COLO829 (cell line): ENCODE measurements around the gene SMIM32.

Source experiments
- DNase-seq: peaks from one replicate; pipeline ENCODE4 v3.0.0; 2012; ENCODE audit warnings: low spot score

The SMIM32 gene

DNA sequence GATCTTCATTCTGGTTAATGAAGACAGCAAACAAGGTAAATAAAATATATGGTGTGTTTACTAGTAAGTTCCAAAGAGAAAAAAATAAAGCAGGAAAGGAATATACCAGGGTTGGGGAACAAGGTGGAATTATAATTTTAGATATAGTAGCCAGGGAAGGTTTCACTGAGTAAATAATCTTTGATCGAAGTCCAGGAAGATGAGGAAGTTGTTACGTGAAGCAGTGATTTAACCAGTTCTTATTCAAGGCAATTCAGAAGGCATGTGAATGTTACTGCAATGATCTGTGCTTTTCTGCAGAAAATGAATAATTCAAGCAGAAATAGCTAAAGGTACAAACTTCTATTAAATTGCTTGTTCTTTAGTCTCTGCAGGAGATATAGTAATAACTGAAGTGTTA lies 6.2 kb downstream of the SMIM32 start:
- no peak for DNase-seq

DNA sequence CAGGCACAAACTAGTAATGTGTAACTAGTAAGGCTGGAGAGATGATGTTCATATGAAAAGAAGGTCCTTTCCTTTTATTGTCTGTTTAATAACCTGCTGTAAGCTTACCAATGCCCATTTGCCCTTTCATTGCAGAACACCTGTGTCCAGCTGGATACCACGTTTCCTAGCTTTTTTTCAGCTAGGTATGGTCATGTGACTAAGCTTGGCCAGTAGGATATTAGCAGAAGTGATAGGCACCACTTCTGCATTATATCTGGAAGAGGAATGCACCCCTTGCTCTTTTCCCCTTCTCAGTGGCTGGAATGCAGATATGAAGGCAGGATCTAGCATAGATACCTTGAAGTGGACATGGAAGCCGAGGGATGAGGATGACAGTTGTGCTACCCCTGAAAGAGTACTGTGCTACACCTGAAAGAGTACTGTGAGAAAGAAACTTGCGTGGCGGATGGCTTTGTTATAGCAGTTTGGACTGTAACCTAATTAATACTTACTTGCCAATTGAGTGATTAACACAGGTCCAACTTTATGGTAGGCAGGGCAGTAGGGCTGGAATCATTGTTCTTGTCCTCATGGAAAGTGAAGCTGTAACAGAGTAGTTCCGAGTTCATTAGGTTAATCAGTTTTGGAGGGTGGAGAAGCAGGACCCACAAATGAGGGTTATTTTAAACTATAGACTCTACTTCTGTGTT lies 6.8 kb downstream of the SMIM32 start:
- DNase-seq, result no peak

DNA sequence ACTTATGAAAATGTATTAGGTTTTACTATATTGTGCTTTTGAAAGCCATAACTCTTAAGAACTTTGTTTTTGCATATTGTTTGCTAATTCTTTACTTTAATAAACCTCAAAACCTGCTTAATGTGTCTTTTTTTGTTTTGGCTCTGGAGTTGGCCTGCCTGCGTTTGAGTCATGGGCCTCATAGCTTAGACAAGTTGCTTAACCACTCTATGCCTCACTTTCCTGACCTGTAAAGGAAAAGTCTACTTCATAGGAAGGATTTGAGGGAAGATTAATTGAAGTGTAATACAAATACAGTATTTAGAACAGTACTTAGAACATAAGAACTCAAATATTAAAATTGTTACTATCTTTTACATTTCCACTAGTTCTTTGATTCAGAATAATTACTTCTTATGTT lies 10.3 kb downstream of the SMIM32 start:
- no peak for DNase-seq

DNA sequence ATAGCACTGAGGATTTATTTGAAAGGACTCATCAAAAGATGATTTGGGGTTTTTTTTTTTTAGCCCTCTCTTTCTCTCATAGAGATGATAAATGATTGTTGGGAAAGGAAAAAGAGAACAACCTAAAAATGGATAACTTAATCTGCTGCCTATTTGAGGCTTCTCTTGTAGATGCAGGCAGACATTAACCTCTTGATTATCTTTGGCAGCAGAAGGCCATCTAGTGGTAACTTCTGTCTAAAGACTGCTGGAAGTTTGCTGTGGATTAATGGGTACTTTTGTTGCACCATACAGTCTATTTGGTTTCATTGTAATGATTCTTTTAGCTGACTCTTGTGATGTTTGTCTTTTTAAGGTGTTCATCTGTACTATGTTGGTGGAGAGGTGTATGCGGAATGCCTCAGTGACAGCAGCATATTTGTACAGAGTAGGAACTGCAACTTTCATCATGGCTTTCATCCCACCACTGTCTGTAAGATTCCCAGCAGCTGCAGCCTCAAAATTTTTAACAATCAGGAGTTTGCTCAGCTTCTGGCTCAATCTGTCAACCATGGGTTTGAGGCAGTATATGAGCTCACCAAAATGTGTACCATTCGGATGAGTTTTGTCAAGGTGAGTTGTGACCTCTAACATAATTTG lies 18.8 kb downstream of the SMIM32 start:
- peak; percentile 34 for DNase-seq

DNA sequence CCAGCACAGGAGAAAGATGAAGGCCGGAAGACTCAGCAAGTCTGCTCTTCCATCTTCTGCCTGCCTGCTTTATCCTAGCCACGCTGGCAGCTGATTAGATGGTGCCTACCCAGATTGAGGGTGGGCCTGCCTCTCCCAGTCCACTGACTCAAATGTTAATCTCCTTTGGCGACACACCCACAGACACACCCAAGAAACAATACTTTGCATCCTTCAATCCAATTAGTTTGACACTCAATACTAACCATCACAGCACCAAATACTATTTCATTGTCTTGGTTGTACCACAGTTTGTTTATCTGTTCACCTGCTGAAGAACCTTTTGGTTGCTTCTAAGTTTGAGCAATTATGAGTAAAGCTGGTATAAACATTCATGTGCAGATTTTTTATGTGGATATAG lies 23.7 kb downstream of the SMIM32 start:
- DNase-seq, result no peak

DNA sequence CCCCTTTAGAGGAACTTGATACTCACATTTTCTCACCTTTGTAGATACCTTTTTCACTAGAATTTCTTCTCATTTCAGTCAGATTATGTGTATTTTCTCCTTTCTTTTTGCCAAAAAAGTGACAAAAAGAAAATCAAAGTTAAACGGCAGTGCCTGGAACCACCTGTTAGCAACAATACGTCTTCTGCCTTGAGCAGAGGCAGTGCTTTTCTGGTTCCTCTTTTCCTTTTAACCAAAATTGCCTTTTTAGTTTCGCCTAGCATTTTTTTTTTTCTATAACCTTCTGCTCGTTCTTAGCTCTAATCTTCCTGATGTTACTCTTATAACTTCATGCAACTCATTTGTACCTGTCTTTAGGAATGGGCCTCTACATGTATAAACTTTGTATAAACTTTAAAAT lies 26.1 kb downstream of the SMIM32 start:
- no peak for DNase-seq

DNA sequence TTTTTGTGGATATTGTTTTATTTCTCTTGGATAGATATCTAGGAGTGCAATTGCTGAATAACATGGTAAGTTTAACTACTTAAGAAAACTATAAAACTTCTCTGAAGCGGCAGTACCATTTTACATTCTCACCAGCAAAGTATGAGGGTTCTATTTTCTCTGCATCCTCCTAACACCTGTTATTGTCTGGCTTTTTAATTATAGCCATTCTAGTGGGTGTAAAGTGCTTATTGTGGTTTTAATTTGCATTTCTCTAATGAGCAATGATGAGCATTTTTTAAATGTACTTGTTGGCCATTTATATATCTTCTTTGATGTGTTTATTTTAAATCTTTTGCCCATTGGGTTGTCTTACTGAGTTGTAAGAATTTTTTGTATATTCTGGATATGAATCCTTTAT lies 28.7 kb downstream of the SMIM32 start:
- DNase-seq, result no peak

DNA sequence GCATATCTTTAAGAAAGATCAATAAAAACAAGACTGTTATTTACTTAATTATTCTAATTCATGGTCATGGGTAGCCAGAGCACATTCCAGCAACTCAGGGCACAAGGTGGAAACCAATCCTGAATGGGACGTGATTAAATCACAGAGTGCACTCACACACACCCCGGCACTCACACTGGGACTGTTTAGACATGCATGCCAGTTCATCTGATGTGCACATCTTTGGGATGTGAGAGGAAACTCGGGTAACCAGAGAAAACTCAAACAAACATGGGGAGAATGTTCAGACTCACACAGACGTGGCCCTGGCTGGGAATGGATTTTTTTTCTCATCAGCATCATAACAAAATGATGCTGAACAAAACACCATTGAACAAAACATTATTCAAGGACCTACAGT lies 31.0 kb downstream of the SMIM32 start:
- DNase-seq, result no peak

DNA sequence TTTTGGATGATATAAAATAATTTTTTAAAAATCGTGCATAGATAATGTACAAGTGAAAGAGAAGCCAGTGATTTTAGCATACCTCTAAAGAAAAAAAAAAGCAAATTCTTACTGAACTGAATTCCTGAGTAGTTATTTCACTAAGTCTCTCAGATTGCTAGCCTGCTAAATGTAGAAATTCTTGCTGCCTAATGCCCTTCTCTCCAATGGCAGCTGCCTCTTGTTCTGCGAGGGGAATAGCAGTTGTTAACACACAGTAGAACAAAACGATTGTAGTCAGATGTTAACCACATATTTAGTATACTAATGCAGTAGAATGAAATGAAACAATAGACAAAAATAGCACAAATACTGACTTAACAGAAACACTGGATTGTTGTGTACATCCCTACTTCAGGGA lies 33.5 kb downstream of the SMIM32 start:
- no peak for DNase-seq

DNA sequence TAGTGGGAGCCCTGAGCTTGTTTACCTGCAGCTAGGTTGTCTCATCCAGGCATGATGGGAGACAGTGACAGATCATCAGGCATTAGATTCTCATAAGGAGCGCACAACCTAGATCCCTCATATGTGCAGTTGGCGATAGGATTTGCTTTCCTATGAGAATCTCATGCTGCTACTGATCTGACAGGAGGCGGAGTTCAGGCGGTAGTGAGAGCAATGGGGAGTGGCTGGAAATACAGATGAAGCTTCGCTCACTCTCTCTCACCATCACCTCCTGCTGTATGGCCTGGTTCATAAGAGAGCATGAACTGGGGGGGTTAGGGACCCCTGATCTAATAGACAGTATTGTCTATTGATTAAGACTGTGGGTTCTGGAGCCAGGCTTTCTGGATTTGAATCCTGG lies 35.4 kb downstream of the SMIM32 start:
- DNase-seq, result no peak

DNA sequence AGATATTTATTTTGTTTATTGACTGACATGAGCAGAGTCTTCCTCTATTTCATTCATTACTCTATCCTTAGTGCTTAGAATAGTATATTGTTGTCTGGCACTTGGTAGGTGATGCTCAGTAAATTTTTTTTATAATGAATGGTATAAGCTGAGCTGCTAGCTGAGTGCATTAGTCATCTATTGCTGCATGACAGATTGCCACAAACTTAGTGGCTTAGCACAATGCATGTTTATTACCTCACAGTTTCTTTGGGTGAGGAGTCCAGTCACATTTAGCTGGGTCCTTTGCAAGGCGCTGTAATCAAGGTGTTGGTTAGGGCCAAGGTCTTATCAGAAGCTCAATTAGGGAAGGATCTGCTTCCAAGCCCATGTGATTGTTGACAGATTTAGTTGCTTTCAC lies 37.2 kb downstream of the SMIM32 start:
- no peak for DNase-seq

DNA sequence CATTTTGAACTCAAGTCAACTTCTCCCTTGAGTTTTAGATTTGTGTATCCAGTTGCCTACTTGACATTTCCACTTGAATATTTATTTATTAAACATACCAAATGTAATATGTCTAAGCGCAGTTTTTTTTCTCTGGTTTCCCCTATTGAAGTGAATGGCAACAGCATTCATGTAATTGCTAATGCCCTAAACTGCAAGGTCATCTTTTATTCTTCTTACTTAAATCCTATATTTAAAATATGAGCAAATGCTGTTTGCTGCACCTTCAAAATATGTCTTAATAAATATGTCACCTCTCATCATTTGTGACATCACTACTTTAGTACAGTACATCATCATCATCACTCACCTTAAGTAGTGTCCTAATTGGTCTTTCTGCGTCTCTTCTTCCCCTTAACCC lies 37.9 kb downstream of the SMIM32 start:
- no peak for DNase-seq

DNA sequence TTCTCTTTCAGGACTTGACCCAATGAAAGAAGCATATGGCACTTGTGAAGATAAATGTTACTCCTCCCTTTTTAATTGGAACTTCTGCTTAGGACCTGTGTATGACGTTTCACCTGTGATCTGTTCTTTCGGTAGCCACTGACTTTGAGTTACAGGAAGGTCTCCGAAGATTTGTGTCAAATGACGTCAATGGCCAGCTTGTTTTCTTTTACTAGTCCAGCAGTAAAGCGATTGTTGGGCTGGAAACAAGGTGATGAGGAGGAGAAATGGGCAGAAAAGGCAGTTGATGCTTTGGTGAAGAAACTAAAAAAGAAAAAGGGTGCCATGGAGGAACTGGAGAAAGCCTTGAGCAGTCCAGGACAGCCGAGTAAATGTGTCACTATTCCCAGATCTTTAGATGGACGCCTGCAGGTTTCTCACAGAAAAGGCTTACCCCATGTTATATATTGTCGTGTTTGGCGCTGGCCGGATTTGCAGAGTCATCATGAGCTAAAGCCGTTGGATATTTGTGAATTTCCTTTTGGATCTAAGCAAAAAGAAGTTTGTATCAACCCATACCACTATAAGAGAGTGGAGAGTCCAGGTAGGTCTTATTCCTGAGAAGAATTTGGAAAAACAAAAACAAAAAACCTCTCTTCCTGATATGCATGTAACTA lies 39.3 kb downstream of the SMIM32 start:
- DNase-seq, result no peak

DNA sequence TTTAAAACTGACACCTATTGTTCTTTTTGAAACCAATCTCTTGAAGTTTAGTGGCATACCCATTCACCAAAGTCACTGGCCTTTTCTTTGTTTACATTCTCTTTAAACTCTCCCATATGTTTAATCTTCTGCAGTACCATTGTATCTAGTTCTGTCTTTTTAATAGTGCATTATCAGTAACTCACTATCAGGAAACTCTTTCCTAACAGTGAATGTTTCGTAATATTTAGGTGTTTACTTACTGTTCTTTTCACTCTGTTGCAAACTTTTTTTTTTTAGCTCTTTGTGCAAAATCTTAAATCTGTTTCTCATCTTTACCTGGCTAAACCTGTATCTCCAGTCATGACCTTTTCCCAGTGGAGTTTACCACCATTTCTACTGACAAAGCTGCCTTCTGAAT lies 43.1 kb downstream of the SMIM32 start:
- DNase-seq, result no peak

DNA sequence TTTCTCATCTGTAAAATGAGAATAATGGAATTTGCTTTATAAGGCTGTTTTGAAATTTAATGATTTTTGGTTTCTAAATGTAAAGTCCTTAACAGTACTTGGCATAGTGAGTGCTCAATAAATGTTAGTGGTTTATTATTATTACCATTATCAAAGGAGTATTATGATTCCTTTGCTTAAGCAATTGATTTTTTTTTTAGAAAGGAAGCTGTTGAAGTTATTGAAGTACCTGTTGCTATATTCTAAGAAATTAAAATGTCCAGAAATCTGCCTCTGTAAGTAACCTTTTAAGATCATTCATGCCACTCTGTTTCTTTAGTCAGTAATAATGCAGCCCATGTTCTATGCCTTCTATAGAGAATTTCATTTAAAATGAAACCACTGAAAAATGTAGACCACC lies 45.3 kb downstream of the SMIM32 start:
- DNase-seq, result no peak

DNA sequence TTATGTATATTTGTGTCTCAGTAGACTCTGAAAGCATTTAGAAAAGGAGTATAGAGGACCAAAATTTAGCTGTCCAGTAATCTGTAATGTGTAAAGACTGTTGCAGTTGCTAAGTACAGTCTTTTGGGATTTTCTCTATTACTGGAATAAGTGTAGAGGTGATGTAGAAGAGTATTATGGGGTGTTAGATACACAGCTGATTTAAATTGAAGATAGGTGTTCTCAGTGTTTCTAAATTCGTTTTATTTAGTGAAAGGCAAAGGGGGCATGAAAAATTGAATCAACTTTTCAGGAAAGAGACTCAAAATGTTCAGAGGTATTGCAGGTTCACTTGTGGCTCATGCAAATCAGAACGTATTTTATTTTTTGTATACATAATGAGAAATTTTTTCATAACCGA lies 46.8 kb downstream of the SMIM32 start:
- DNase-seq, result no peak

DNA sequence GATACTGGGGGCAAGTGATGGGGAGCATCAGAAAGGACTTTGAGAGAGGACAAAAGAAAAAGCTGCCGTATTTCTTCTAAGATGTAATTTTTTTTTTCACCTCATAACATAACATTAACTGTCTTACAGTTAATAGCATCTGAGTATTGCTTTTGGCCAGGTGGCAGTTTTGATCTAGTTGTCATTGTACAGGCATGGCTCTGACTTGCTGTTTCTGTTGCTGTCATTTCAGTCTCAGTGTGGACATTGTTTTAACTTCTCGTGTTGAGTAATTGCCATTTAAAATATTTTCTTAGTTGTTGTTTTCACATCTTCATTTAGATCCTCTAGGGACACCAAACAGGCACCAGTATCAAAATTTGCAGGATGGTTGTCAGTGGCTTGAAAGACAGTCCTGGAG lies 47.9 kb downstream of the SMIM32 start:
- no peak for DNase-seq

DNA sequence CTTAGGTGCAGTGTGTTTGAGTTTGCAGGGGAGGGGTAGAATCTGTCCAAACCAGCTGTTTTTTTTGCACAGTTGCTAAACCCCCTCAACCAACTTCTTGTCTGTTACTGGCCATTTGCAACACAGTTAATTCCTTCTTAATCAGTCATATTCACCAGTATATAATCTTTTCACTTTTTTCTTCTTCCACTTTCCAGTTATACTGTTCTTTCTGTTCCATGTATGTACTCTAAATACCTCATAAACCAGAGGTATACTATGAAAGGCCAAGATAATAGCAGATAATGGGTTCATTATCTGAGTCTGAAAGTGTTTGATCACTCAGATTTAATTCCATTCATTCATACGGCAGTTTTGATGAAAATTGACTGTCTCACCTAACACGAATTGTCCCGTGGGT lies 49.2 kb downstream of the SMIM32 start:
- no peak for DNase-seq

DNA sequence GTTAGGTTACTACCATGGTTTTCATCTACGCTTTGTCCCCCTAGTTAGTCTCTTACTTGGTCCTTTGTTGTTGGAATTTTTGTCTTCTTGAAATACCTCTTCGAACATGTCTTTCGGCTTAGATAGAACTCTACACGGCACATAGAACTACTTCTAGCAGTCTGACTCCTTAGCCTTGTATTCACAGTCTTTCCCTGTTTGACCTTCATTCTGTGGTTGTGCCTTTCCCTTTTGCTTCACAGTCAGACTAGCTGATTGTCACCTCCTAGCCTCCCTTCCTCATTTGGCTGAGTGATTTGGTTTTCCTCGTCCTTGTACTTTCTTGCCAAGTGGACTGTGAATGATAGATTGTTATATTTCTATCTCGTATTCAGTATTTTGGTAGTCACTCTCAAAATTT lies 49.6 kb downstream of the SMIM32 start:
- DNase-seq, result no peak

DNA sequence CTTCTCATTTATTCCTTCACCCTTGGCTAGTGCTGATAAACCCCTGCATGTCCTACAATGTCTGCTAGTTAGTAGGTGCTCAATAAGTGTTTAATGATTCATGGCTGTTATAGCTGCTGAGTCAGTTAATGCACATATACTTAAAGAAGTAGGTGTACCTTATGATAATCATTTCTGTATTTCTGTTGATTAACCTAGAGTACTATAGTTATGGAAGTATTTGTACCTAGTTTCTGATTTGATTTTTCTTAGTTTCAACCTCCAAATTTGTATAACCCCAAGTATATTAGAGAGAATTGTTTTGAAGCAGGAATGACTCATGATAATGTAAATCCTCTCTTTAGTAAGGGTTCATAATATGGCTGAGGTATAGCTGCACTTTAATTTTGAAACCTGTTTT lies 51.4 kb downstream of the SMIM32 start:
- no peak for DNase-seq
